DOHH2 (cell line): Measurements from ENCODE around the gene DIP2C.
A peak's percentile ranks its signal among the peaks of the same experiment; 100 is the strongest.

Experiments used
- H3F3A ChIP-seq: fragments of 200-600 bp; sonication (generic), shearing (Covaris generic); 2 replicates; pipeline ENCODE4 v1.6.0; 2016; ENCODE audit warnings: antibody characterized with exemption, mild to moderate bottlenecking; ENCODE audit not compliant: control insufficient read depth, insufficient read depth
- H3K27ac ChIP-seq: fragments of 200-600 bp; sonication (generic); 2 replicates; pipeline ENCODE4 v1.5.1; 2014; ENCODE audit warnings: low read depth, mild to moderate bottlenecking, low read length, moderate library complexity
- H3K27me3 ChIP-seq: fragments of 200-600 bp; sonication (generic); 2 replicates; pipeline ENCODE4 v1.6.1; 2014; ENCODE audit warnings: mild to moderate bottlenecking, low read length, mixed read lengths; ENCODE audit not compliant: control insufficient read depth
- H3K36me3 ChIP-seq: fragments of 200-600 bp; sonication (generic); 2 replicates; pipeline ENCODE4 v1.6.1; 2014; ENCODE audit warnings: mild to moderate bottlenecking, low read length, moderate library complexity, mixed read lengths; ENCODE audit not compliant: control insufficient read depth
- H3K4me1 ChIP-seq: fragments of 200-600 bp; sonication (generic); 2 replicates; pipeline ENCODE4 v1.6.1; 2014; ENCODE audit warnings: mild to moderate bottlenecking, low read length, mixed read lengths; ENCODE audit not compliant: control insufficient read depth
- H3K4me2 ChIP-seq: fragments of 200-600 bp; sonication (generic); 2 replicates; pipeline ENCODE4 v1.6.0; 2014; ENCODE audit warnings: mild to moderate bottlenecking, low read length, moderate library complexity
- H3K4me3 ChIP-seq: fragments of 200-600 bp; sonication (generic); 2 replicates; pipeline ENCODE4 v1.5.1; 2014; ENCODE audit warnings: mild to moderate bottlenecking, low read length, mixed read lengths
- H3K79me2 ChIP-seq: fragments of 200-600 bp; sonication (generic); 2 replicates; pipeline ENCODE4 v1.6.1; 2014; ENCODE audit warnings: mild to moderate bottlenecking, low read length, mixed read lengths; ENCODE audit not compliant: control insufficient read depth
- H3K9me2 ChIP-seq: fragments of 200-600 bp; sonication (generic); replicated peaks from 2 replicates; pipeline ENCODE4 v1.6.1; 2014; ENCODE audit warnings: mild to moderate bottlenecking, low read length, mixed read lengths; ENCODE audit not compliant: control insufficient read depth
- H3K9me3 ChIP-seq: fragments of 200-600 bp; sonication (generic); 2 replicates; pipeline ENCODE4 v1.6.1; 2014; ENCODE audit warnings: antibody characterized with exemption, low read length, mixed read lengths; ENCODE audit not compliant: control insufficient read depth, insufficient read depth
- H4K20me1 ChIP-seq: fragments of 200-600 bp; sonication (generic); 2 replicates; pipeline ENCODE4 v1.6.0; 2014; ENCODE audit warnings: low read depth, mild to moderate bottlenecking, antibody characterized with exemption, low read length, moderate library complexity; ENCODE audit not compliant: control insufficient read depth, insufficient read depth
- CTCF ChIP-seq: fragments of 200-600 bp; sonication (generic); IDR thresholded peaks from one replicate; pipeline ENCODE4 v1.5.1; 2014; ENCODE audit warnings: antibody characterized with exemption, mild to moderate bottlenecking, low read depth, low read length; ENCODE audit not compliant: poor library complexity, severe bottlenecking
- EZH2phosphoT487 ChIP-seq: fragments of 200-600 bp; sonication (generic); IDR thresholded peaks from 2 replicates; pipeline ENCODE4 v1.6.1; 2017; ENCODE audit warnings: borderline replicate concordance, mild to moderate bottlenecking, antibody characterized with exemption, low read length, moderate library complexity, mixed read lengths

Gene DIP2C

GRCh38 chr10:556971-557637 lies 132.4 kb downstream of the DIP2C start:
- Histone ChIP-seq H3F3A (peaks cover 11% of the 10 kb centered on the region), H3K79me2 (no peaks in the 10 kb centered on the region), H3K27me3 (peaks cover 2% of the 10 kb centered on the region; the same call in 1 of the 2 replicates), H3K27ac (peak overlapping the region; percentile 71), H3K9me3 (no peaks in the 10 kb centered on the region), H3K36me3 (no peaks in the 10 kb centered on the region), H3K9me2 (no peaks in the 10 kb centered on the region), H3K4me1 (peaks cover 76% of the 10 kb centered on the region), H3K4me3 (peak overlapping the region; percentile 47), H4K20me1 (no peaks in the 10 kb centered on the region), H3K4me2 (peak overlapping the region; percentile 57)
- TF ChIP-seq EZH2phosphoT487, result no peak
- no peak for TF ChIP-seq CTCF

GRCh38 chr10:555682-556350 lies 133.7 kb downstream of the DIP2C start:
- Histone ChIP-seq H3K4me1 (peaks cover 64% of the 10 kb centered on the region), H3K9me2 (no peaks in the 10 kb centered on the region), H3F3A (peaks cover 9% of the 10 kb centered on the region), H3K4me2 (no peak overlapping the region), H3K4me3 (no peak overlapping the region), H3K36me3 (no peaks in the 10 kb centered on the region), H3K27ac (no peak overlapping the region), H3K27me3 (peaks cover 2% of the 10 kb centered on the region; the same call in 1 of the 2 replicates), H4K20me1 (no peaks in the 10 kb centered on the region), H3K9me3 (no peaks in the 10 kb centered on the region), H3K79me2 (no peaks in the 10 kb centered on the region)
- TF ChIP-seq CTCF (no peak), EZH2phosphoT487 (no peak)

GRCh38 chr10:555281-555680 lies 134.2 kb downstream of the DIP2C start:
- Histone ChIP-seq H3K9me3 (no peaks in the 10 kb centered on the region), H3K4me3 (no peak overlapping the region), H3K9me2 (no peaks in the 10 kb centered on the region), H3K4me1 (peaks cover 59% of the 10 kb centered on the region), H4K20me1 (no peaks in the 10 kb centered on the region), H3K79me2 (no peaks in the 10 kb centered on the region), H3K36me3 (no peaks in the 10 kb centered on the region), H3F3A (peaks cover 9% of the 10 kb centered on the region), H3K27me3 (peaks cover 2% of the 10 kb centered on the region; the same call in 1 of the 2 replicates), H3K4me2 (no peak overlapping the region), H3K27ac (no peak overlapping the region)
- TF ChIP-seq EZH2phosphoT487, result no peak
- no peak for TF ChIP-seq CTCF
